ENCODE data around the gene MTA3. TPM values are rescaled to one million over a fixed set of nuclear protein-coding genes. Genes with fewer than 3 reads are reported as not detected.

The MTA3 gene
- total RNA-seq, 1 donor = 13.4 TPM

GRCh38 chr2:42777883-42778805 is 209.7 kb downstream of the MTA3 start:
- Histone ChIP-seq H3K9me3 (ENCODE audit: low read depth, low read length) (no peaks in the 10 kb centered on the region), H3K4me3 (ENCODE audit: low read length) (no peak overlapping the region), H3K27me3 (ENCODE audit: insufficient read depth, low read length) (no peaks in the 10 kb centered on the region)

GRCh38 chr2:42781181-42781580 is 212.7 kb downstream of the MTA3 start:
- no peaks in the 10 kb centered on the region for H3K27me3 ChIP-seq (ENCODE audit: insufficient read depth, low read length)

More at GRCh38 chr2:42777883-42778805, 209.7 kb downstream of the MTA3 start:
- no peaks in the 10 kb centered on the region for H3K4me1 ChIP-seq (ENCODE audit: insufficient read depth, low read length)

GRCh38 chr2:42783511-42783910 is 215.1 kb downstream of the MTA3 start:
- Histone ChIP-seq H3K27me3 (ENCODE audit: insufficient read depth, low read length) (no peaks in the 10 kb centered on the region), H3K4me3 (ENCODE audit: low read length) (no peak overlapping the region), H3K9me3 (ENCODE audit: low read depth, low read length) (no peaks in the 10 kb centered on the region), H3K4me1 (ENCODE audit: insufficient read depth, low read length) (no peaks in the 10 kb centered on the region)

More at GRCh38 chr2:42781181-42781580, 212.7 kb downstream of the MTA3 start:
- Histone ChIP-seq H3K4me3 (ENCODE audit: low read length) (no peak overlapping the region), H3K9me3 (ENCODE audit: low read depth, low read length) (no peaks in the 10 kb centered on the region), H3K4me1 (ENCODE audit: insufficient read depth, low read length) (no peaks in the 10 kb centered on the region)

- H3K9me3 ChIP-seq (ENCODE audit: low read depth, low read length) = no peaks in the 10 kb centered on the region
- no peaks in the 10 kb centered on the region for H3K27me3 ChIP-seq (ENCODE audit: insufficient read depth, low read length)
- no peaks in the 10 kb centered on the region for H3K4me1 ChIP-seq (ENCODE audit: insufficient read depth, low read length)
- H3K4me3 ChIP-seq (ENCODE audit: low read length) = no peak overlapping the region
Observed at GRCh38 chr2:42784204-42784880, 215.9 kb downstream of the MTA3 start.

- Histone ChIP-seq H3K4me1 (ENCODE audit: insufficient read depth, low read length) (peaks cover 5% of the 10 kb centered on the region), H3K9me3 (ENCODE audit: low read depth, low read length) (no peaks in the 10 kb centered on the region), H3K27me3 (ENCODE audit: insufficient read depth, low read length) (no peaks in the 10 kb centered on the region), H3K4me3 (ENCODE audit: low read length) (no peak overlapping the region)
Observed at GRCh38 chr2:42786561-42787345, 218.3 kb downstream of the MTA3 start.

- Histone ChIP-seq H3K27me3 (ENCODE audit: insufficient read depth, low read length) (no peaks in the 10 kb centered on the region), H3K9me3 (ENCODE audit: low read depth, low read length) (no peaks in the 10 kb centered on the region), H3K4me3 (ENCODE audit: low read length) (no peak overlapping the region), H3K4me1 (ENCODE audit: insufficient read depth, low read length) (peaks cover 9% of the 10 kb centered on the region)
Observed at GRCh38 chr2:42787424-42787787, 219.0 kb downstream of the MTA3 start.

GRCh38 chr2:42787788-42788477 is 219.5 kb downstream of the MTA3 start:
- Histone ChIP-seq H3K4me3 (ENCODE audit: low read length) (no peak overlapping the region), H3K9me3 (ENCODE audit: low read depth, low read length) (no peaks in the 10 kb centered on the region), H3K27me3 (ENCODE audit: insufficient read depth, low read length) (no peaks in the 10 kb centered on the region), H3K4me1 (ENCODE audit: insufficient read depth, low read length) (peaks cover 9% of the 10 kb centered on the region)

- no peaks in the 10 kb centered on the region for H3K27me3 ChIP-seq (ENCODE audit: insufficient read depth, low read length)
- no peaks in the 10 kb centered on the region for H3K9me3 ChIP-seq (ENCODE audit: low read depth, low read length)
- H3K4me3 ChIP-seq (ENCODE audit: low read length) = no peak overlapping the region
- H3K4me1 ChIP-seq (ENCODE audit: insufficient read depth, low read length) = peaks cover 13% of the 10 kb centered on the region
Observed at GRCh38 chr2:42788478-42788793, 220.0 kb downstream of the MTA3 start.

GRCh38 chr2:42788882-42789281 is 220.4 kb downstream of the MTA3 start:
- Histone ChIP-seq H3K9me3 (ENCODE audit: low read depth, low read length) (no peaks in the 10 kb centered on the region), H3K4me3 (ENCODE audit: low read length) (no peak overlapping the region), H3K27me3 (ENCODE audit: insufficient read depth, low read length) (no peaks in the 10 kb centered on the region), H3K4me1 (ENCODE audit: insufficient read depth, low read length) (peaks cover 18% of the 10 kb centered on the region)

- Histone ChIP-seq H3K4me1 (ENCODE audit: insufficient read depth, low read length) (peaks cover 26% of the 10 kb centered on the region), H3K4me3 (ENCODE audit: low read length) (no peak overlapping the region), H3K27me3 (ENCODE audit: insufficient read depth, low read length) (no peaks in the 10 kb centered on the region), H3K9me3 (ENCODE audit: low read depth, low read length) (no peaks in the 10 kb centered on the region)
Observed at GRCh38 chr2:42789751-42790150, 221.3 kb downstream of the MTA3 start.

- Histone ChIP-seq H3K4me1 (ENCODE audit: insufficient read depth, low read length) (peaks cover 31% of the 10 kb centered on the region), H3K9me3 (ENCODE audit: low read depth, low read length) (no peaks in the 10 kb centered on the region), H3K27me3 (ENCODE audit: insufficient read depth, low read length) (no peaks in the 10 kb centered on the region), H3K4me3 (ENCODE audit: low read length) (no peak overlapping the region)
Observed at GRCh38 chr2:42791606-42792005, 223.2 kb downstream of the MTA3 start.

GRCh38 chr2:42792087-42792582 is 223.7 kb downstream of the MTA3 start:
- peak overlapping the region; percentile 65 for H3K4me3 ChIP-seq (ENCODE audit: low read length)
- H3K9me3 ChIP-seq (ENCODE audit: low read depth, low read length) = no peaks in the 10 kb centered on the region
- no peaks in the 10 kb centered on the region for H3K27me3 ChIP-seq (ENCODE audit: insufficient read depth, low read length)
- H3K4me1 ChIP-seq (ENCODE audit: insufficient read depth, low read length) = peaks cover 31% of the 10 kb centered on the region

- no peaks in the 10 kb centered on the region for H3K27me3 ChIP-seq (ENCODE audit: insufficient read depth, low read length)
- peak within 1 kb of the TSS; percentile 65 for H3K4me3 ChIP-seq (ENCODE audit: low read length)
- H3K4me1 ChIP-seq (ENCODE audit: insufficient read depth, low read length) = peaks cover 31% of the 10 kb centered on the region
Observed at GRCh38 chr2:42792583-42793333, 224.3 kb downstream of the MTA3 start, which contains the start of gene HAAO. Gene HAAO, minus strand, starts transcription at chr2:42792583. Its CDS starts 47 bp downstream, at chr2:42792536.

More at GRCh38 chr2:42792583-42793333, 224.3 kb downstream of the MTA3 start, which contains the start of gene HAAO:
- H3K9me3 ChIP-seq (ENCODE audit: low read depth, low read length) = no peaks in the 10 kb centered on the region

Measured in mononuclear cell (primary cell).